H1 (cell line): ENCODE results near the gene ADAMTS1. TPM values are rescaled to one million over a fixed set of nuclear protein-coding genes. Genes with fewer than 3 reads are reported as not detected.
A peak's percentile ranks its signal among the peaks of the same experiment; 100 is the strongest.

Experiments used
- ATF3 ChIP-seq: IDR thresholded peaks from 2 replicates; pipeline ENCODE4 v1.6.1; 2011; ENCODE audit warnings: low read depth, mild to moderate bottlenecking, low read length; ENCODE audit not compliant: insufficient read depth
- CHD1 ChIP-seq: IDR thresholded peaks from 2 replicates; pipeline ENCODE4 v1.6.1; 2012; ENCODE audit warnings: low read depth, low read length, improper control_type of control experiment
- CHD2 ChIP-seq: IDR thresholded peaks from 2 replicates; pipeline ENCODE4 v1.6.1; 2012; ENCODE audit warnings: low read length, improper control_type of control experiment
- JUND ChIP-seq: IDR thresholded peaks from 2 replicates; pipeline ENCODE4 v1.6.1; 2011; ENCODE audit warnings: mild to moderate bottlenecking, improper control_type of control experiment, low read length
- KDM5A ChIP-seq: fragments of 200-600 bp; IDR thresholded peaks from 2 replicates; pipeline ENCODE4 v1.7.1; 2012; ENCODE audit warnings: mild to moderate bottlenecking, low read length, inconsistent platforms, mixed read lengths
- RAD21 ChIP-seq, 2 experiments: IDR thresholded peaks in 1 of 2; conservative IDR thresholded peaks in 1 of 2; 2 replicates each; pipeline ENCODE4 v1.6.1; 2011; ENCODE audit warnings: low read depth in 2 of 2, low read length in 2 of 2, improper control_type of control experiment in 1 of 2, inconsistent platforms in 1 of 2, mild to moderate bottlenecking in 1 of 2, moderate library complexity in 1 of 2
- polyA plus RNA-seq, 7 experiments: library from polyadenylated mRNA; depleted of rRNA in 3 of 7; stranded (reverse) in 5 of 7; unstranded in 2 of 7; fragments of >200 nt in 5 of 7; fragments of 200-250 nt in 2 of 7; gene quantifications; 1 replicate in 5 of 7; 2 replicates in 1 of 7; 4 replicates in 1 of 7; pipeline versions ENCODE4 v1.2.1 to v1.2.3, GENCODE V29; 2011 to 2013; ENCODE audit warnings: missing spikeins in 2 of 7, mixed read lengths in 2 of 7
- total RNA-seq: library from RNA; stranded (reverse); fragmentation: NEBNext Ultra II Directional; extraction: Animal tissue kit (Norgen Biotek cat#: 25700); gene quantifications from 2 replicates; pipeline ENCODE4 v1.2.1, GENCODE V29; 2021

ADAMTS1 gene
- total and polyA plus RNA-seq, 2 of the 8 experiments (the other 6 are each of a cell fraction or from before 2014, with no cell fraction given): 10.7 to 22.4 TPM

GRCh38 chr21:26881504-26882228 lies 36.5 kb upstream of the ADAMTS1 start (continued):
- TF ChIP-seq RAD21 (IDR thresholded peaks at IDR 0.05 in 1 of 2, conservative IDR thresholded peaks at IDR 0.05 in 1 of 2; ENCODE audit: low read depth in 2 of 2, low read length in 2 of 2) (peak in 1 of 2 experiments; percentile 69), CHD1 (no peak), ATF3 (no peak), CHD2 (no peak), KDM5A (no peak), JUND (no peak)
- TF ChIP-seq, all 59 proteins: peak for 2
